NCI-H2196 (cell line): Measurements from ENCODE around the gene STK32C.
A peak's percentile ranks its signal among the peaks of the same experiment; 100 is the strongest.
"Not testable (repeated sequence)": the region's sequence is repeated elsewhere in the genome, so short reads cannot be mapped to it uniquely, and the experiment has no call there.

Source experiments
- DNase-seq: peaks from one replicate; lab custom pipeline; 2025; ENCODE audit not compliant: unreplicated experiment; lab: John Stamatoyannopoulos, UW

The STK32C gene

GRCh38 chr10:132319853-132320653 lies 12.3 kb upstream of the STK32C start:
- no peak for DNase-seq

GRCh38 chr10:132317477-132317876 lies 9.7 kb upstream of the STK32C start:
- DNase-seq: not testable (repeated sequence)

GRCh38 chr10:132316133-132316532 lies 8.4 kb upstream of the STK32C start:
- no peak for DNase-seq

- not testable (repeated sequence) for DNase-seq
Measured at GRCh38 chr10:132314881-132315280, 7.1 kb upstream of the STK32C start.

- no peak for DNase-seq
Measured at GRCh38 chr10:132314336-132314735, 6.6 kb upstream of the STK32C start.

- DNase-seq: no peak
Measured at GRCh38 chr10:132313865-132314264, 6.1 kb upstream of the STK32C start.

- DNase-seq: no peak
Measured at GRCh38 chr10:132313305-132313704, 5.6 kb upstream of the STK32C start.

GRCh38 chr10:132311338-132311939 lies 3.7 kb upstream of the STK32C start:
- peak; percentile 5 for DNase-seq

- DNase-seq: no peak
Measured at GRCh38 chr10:132310701-132311337, 3.1 kb upstream of the STK32C start.

GRCh38 chr10:132309879-132310591 lies 2.3 kb upstream of the STK32C start:
- DNase-seq: no peak

- DNase-seq: no peak
Measured at GRCh38 chr10:132309471-132309865, 1.7 kb upstream of the STK32C start.

GRCh38 chr10:132308587-132309470 lies 1.1 kb upstream of the STK32C start:
- DNase-seq: no peak

GRCh38 chr10:132306864-132307751 lies 642 bp downstream of the STK32C start:
- DNase-seq: peak; percentile 48

- no peak for DNase-seq
Measured at GRCh38 chr10:132306343-132306685, 1.4 kb downstream of the STK32C start.

GRCh38 chr10:132305654-132306342 lies 2.0 kb downstream of the STK32C start:
- DNase-seq: no peak

GRCh38 chr10:132304756-132305509 lies 2.8 kb downstream of the STK32C start:
- DNase-seq: no peak

- no peak for DNase-seq
Measured at GRCh38 chr10:132303361-132304115, 4.2 kb downstream of the STK32C start.
